ENCODE data around the gene SLC5A9.
"Not testable (repeated sequence)": the region's sequence is repeated elsewhere in the genome, so short reads cannot be mapped to it uniquely, and the experiment has no call there.

SLC5A9 gene

DNA sequence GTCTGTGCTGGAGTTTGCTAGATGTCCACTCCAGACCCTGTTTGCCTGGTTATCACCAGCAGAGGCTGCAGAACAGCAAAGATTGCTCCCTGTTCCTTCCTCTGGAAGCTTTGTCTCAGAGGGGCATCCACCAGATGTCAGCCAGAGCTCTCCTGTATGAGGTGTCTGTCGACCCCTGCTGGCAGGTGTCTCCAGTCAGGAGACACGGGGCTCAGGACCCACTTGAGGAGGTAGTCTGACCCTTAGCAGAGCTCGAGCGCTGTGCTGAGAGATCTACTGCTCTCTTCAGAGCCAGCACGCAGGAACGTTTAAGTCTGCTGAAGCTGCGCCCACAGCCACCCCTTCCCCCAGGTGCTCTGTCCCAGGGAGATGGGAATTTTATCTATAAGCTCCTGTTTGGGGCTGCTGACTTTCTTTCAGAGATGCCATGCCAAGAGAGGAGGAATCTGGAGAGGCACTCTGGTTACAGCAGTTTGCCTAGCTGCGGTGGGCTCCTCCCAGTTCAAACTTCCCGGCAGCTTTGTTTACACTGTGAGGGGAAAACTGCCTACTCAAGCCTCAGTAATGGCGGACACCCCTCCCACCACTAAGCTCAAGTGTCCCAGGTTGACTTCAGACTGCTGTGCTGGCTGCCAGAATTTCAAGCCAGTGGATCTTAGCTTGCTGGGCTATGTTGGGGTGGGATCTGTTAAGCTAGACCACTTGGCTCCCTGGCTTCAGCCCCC is 62.3 kb downstream of the SLC5A9 start:
- not testable (repeated sequence) for H3K27me3 ChIP-seq (ENCODE audit: low read length); H3K9ac ChIP-seq (ENCODE audit: low read length); H3K79me2 ChIP-seq (ENCODE audit: insufficient read depth, low read length); H3K9me3 ChIP-seq (ENCODE audit: insufficient read depth, low read length); H4K20me1 ChIP-seq (ENCODE audit: low read depth, low read length); H3K27ac ChIP-seq (ENCODE audit: low read depth, low read length); H3K9me2 ChIP-seq (replicated peaks; ENCODE audit: insufficient read depth, low read length); H3K4me2 ChIP-seq (ENCODE audit: low read depth, low read length, poor library complexity, severe bottlenecking); H3F3A ChIP-seq (ENCODE audit: insufficient read depth); H3K4me3 ChIP-seq (ENCODE audit: insufficient read depth, low read length, poor library complexity, severe bottlenecking); H3K36me3 ChIP-seq (ENCODE audit: low read length); H2AFZ ChIP-seq (ENCODE audit: low read depth, low read length, severe bottlenecking)

DNA sequence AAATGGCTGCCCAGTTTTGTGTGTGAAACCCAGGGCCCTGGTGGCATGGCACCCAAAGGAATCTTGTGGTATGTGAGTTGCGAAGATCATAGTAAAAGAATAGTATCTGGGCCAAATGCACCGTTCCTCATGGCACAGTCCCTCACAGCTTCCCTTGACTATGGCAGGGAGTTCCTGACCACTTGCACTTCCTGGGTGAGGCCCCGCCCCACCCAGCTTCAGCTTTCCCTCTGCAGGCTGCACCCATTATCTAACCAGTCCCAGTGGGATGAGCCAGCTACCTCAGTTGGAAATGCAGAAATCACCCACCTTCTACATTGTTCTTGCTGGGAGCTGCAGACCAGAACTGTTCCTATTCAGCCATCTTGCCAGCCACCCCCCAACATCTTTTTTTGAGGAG is 63.0 kb downstream of the SLC5A9 start:
- no peaks in the 10 kb centered on the region for H3K36me3 ChIP-seq (ENCODE audit: low read length)
- H3K27ac ChIP-seq (ENCODE audit: low read depth, low read length), result no peak overlapping the region
- no peak overlapping the region for H3K4me3 ChIP-seq (ENCODE audit: insufficient read depth, low read length, poor library complexity, severe bottlenecking)
- H3K4me2 ChIP-seq (ENCODE audit: low read depth, low read length, poor library complexity, severe bottlenecking), result no peak overlapping the region
- no peaks in the 10 kb centered on the region for H3F3A ChIP-seq (ENCODE audit: insufficient read depth)
- TF ChIP-seq, protein P1, sequence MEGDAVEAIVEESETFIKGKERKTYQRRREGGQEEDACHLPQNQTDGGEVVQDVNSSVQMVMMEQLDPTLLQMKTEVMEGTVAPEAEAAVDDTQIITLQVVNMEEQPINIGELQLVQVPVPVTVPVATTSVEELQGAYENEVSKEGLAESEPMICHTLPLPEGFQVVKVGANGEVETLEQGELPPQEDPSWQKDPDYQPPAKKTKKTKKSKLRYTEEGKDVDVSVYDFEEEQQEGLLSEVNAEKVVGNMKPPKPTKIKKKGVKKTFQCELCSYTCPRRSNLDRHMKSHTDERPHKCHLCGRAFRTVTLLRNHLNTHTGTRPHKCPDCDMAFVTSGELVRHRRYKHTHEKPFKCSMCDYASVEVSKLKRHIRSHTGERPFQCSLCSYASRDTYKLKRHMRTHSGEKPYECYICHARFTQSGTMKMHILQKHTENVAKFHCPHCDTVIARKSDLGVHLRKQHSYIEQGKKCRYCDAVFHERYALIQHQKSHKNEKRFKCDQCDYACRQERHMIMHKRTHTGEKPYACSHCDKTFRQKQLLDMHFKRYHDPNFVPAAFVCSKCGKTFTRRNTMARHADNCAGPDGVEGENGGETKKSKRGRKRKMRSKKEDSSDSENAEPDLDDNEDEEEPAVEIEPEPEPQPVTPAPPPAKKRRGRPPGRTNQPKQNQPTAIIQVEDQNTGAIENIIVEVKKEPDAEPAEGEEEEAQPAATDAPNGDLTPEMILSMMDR (IDR thresholded peaks at IDR 0.05; ENCODE audit: insufficient read depth, low read length, poor library complexity, severe bottlenecking), result no peak
- no peak for TF ChIP-seq EZH2phosphoT487 (conservative IDR thresholded peaks at IDR 0.05; ENCODE audit: low read length)
- no peaks in the 10 kb centered on the region for H3K79me2 ChIP-seq (ENCODE audit: insufficient read depth, low read length)
- no peaks in the 10 kb centered on the region for H4K20me1 ChIP-seq (ENCODE audit: low read depth, low read length)
- H3K9me2 ChIP-seq (replicated peaks; ENCODE audit: insufficient read depth, low read length), result no peaks in the 10 kb centered on the region
- no peak overlapping the region for H3K9ac ChIP-seq (ENCODE audit: low read length)
- H3K27me3 ChIP-seq (ENCODE audit: low read length), result no peaks in the 10 kb centered on the region
- no peak overlapping the region for H2AFZ ChIP-seq (ENCODE audit: low read depth, low read length, severe bottlenecking)
- H3K9me3 ChIP-seq (ENCODE audit: insufficient read depth, low read length), result no peaks in the 10 kb centered on the region

DNA sequence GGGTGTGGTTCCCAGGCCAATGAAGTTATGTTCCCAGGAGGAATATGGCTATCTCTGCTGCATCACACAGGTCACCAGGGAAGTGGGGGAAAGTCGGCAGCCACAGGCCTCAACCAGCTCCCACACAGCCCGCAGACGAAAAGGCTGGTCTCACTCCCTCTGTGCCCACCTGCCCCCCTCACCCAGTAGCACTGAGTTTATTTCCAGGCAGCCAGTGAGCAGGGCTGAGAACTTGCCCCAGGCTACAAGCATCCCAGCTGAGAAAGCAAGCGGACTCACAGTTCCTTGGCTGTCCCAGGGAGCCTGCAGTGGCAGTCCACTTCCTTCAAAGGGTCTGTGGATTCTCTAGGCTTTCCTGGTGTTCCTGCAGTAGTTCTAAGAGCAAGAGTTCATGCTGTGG is 68.9 kb downstream of the SLC5A9 start:
- Histone ChIP-seq H3K9me3 (ENCODE audit: insufficient read depth, low read length) (no peaks in the 10 kb centered on the region), H3F3A (ENCODE audit: insufficient read depth) (no peaks in the 10 kb centered on the region), H2AFZ (ENCODE audit: low read depth, low read length, severe bottlenecking) (no peak overlapping the region), H4K20me1 (ENCODE audit: low read depth, low read length) (no peaks in the 10 kb centered on the region), H3K4me3 (ENCODE audit: insufficient read depth, low read length, poor library complexity, severe bottlenecking) (no peak overlapping the region), H3K36me3 (ENCODE audit: low read length) (no peaks in the 10 kb centered on the region), H3K9ac (ENCODE audit: low read length) (no peak overlapping the region), H3K9me2 (replicated peaks; ENCODE audit: insufficient read depth, low read length) (no peaks in the 10 kb centered on the region), H3K27ac (ENCODE audit: low read depth, low read length) (no peak overlapping the region), H3K79me2 (ENCODE audit: insufficient read depth, low read length) (no peaks in the 10 kb centered on the region), H3K27me3 (ENCODE audit: low read length) (no peaks in the 10 kb centered on the region), H3K4me2 (ENCODE audit: low read depth, low read length, poor library complexity, severe bottlenecking) (no peak overlapping the region)
- TF ChIP-seq, protein P1 (IDR thresholded peaks at IDR 0.05; ENCODE audit: insufficient read depth, low read length, poor library complexity, severe bottlenecking), result no peak
- no peak for TF ChIP-seq EZH2phosphoT487 (conservative IDR thresholded peaks at IDR 0.05; ENCODE audit: low read length)

DNA sequence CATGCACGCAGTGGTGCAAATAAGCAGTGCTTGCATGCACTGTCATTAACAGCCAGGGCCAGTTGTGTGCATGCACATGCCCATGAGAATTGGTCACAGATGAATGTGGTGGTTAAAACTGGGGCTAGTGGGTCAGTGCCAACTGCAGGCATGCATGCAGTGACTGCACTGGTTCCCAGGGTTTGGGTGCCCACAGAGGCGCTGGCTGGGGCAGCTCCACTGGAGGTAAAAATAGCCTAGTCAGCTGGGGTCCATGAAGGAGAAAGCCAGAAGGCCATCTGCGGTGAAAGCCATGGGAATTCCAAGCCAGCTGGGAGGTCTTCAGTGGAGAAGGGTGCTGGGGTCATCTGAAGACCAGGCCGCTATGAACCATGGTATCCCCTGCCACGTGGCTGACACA is 70.2 kb downstream of the SLC5A9 start:
- no peaks in the 10 kb centered on the region for H3K9me3 ChIP-seq (ENCODE audit: insufficient read depth, low read length)
- TF ChIP-seq EZH2phosphoT487 (conservative IDR thresholded peaks at IDR 0.05; ENCODE audit: low read length), result no peak
- TF ChIP-seq, protein P1 (IDR thresholded peaks at IDR 0.05; ENCODE audit: insufficient read depth, low read length, poor library complexity, severe bottlenecking), result no peak
- no peak overlapping the region for H3K27ac ChIP-seq (ENCODE audit: low read depth, low read length)
- no peaks in the 10 kb centered on the region for H3K9me2 ChIP-seq (replicated peaks; ENCODE audit: insufficient read depth, low read length)
- no peak overlapping the region for H2AFZ ChIP-seq (ENCODE audit: low read depth, low read length, severe bottlenecking)
- no peaks in the 10 kb centered on the region for H4K20me1 ChIP-seq (ENCODE audit: low read depth, low read length)
- no peak overlapping the region for H3K4me3 ChIP-seq (ENCODE audit: insufficient read depth, low read length, poor library complexity, severe bottlenecking)
- no peaks in the 10 kb centered on the region for H3K36me3 ChIP-seq (ENCODE audit: low read length)
- H3K4me2 ChIP-seq (ENCODE audit: low read depth, low read length, poor library complexity, severe bottlenecking), result no peak overlapping the region
- H3K9ac ChIP-seq (ENCODE audit: low read length), result no peak overlapping the region
- no peaks in the 10 kb centered on the region for H3K27me3 ChIP-seq (ENCODE audit: low read length)
- H3K79me2 ChIP-seq (ENCODE audit: insufficient read depth, low read length), result no peaks in the 10 kb centered on the region
- no peaks in the 10 kb centered on the region for H3F3A ChIP-seq (ENCODE audit: insufficient read depth)

DNA sequence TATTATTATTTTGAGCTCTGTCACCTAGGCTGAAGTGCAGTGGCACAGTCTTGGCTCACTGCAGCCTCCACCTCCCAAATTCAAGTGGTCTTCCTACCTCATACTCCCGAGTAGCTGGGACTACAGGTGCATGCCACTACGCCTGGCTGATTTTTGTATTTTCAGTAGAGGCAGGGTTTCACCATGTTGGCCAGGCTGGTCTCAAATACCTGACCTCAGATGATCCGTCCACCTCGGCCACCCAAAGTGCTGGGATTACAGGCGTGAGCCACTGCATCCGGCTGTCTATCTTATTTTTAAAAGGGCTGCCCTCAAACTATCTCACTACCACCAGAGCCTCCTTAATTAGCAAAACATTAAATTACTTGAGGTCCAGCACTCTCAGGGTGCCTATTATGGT is 71.6 kb downstream of the SLC5A9 start:
- H3K27me3 ChIP-seq (ENCODE audit: low read length); H3F3A ChIP-seq (ENCODE audit: insufficient read depth); H4K20me1 ChIP-seq (ENCODE audit: low read depth, low read length); H3K4me3 ChIP-seq (ENCODE audit: insufficient read depth, low read length, poor library complexity, severe bottlenecking); H3K79me2 ChIP-seq (ENCODE audit: insufficient read depth, low read length); H3K36me3 ChIP-seq (ENCODE audit: low read length); H3K9me3 ChIP-seq (ENCODE audit: insufficient read depth, low read length); H3K4me2 ChIP-seq (ENCODE audit: low read depth, low read length, poor library complexity, severe bottlenecking); H3K9me2 ChIP-seq (replicated peaks; ENCODE audit: insufficient read depth, low read length); H3K27ac ChIP-seq (ENCODE audit: low read depth, low read length); H3K9ac ChIP-seq (ENCODE audit: low read length); H2AFZ ChIP-seq (ENCODE audit: low read depth, low read length, severe bottlenecking): not testable (repeated sequence)
